ENCODE data around the gene ST6GALNAC6. TPM values are rescaled to one million over a fixed set of nuclear protein-coding genes. Genes with fewer than 3 reads are reported as not detected.

ST6GALNAC6 gene
- total and polyA plus RNA-seq, 2 of the 4 experiments (the other 2 are of a cell fraction) = 35.7 to 48.6 TPM

DNA sequence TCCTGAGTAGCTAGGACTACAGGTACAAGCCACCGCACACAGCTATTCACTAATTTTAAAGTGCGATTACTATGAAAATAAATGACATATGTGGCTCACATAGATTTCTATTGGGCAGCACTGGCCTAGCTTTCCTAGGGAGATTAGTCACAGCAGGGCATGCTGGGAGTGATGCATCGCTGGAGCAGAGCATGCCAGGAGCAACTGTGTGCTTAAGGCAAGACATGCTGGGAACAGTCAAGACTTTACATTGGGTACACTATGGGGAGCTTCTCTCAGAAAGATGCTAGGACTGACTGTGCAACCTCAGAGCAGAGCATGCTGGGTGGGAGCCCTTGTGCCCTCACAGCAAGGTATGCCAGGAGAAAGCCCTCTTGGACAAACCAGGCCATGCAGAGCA, 9.3 kb downstream of the ST6GALNAC6 start:
- peaks cover 0 to 50% of the 10 kb centered on the region in 2 experiments; a peak in 3 of 4 replicates for H3K79me1 ChIP-seq (ENCODE audit: low read depth in 1 of 2, low read length in 2 of 2)
- H4K8ac ChIP-seq (ENCODE audit: low read depth in 2 of 2, low read length in 2 of 2) = no peak overlapping the region
- TF ChIP-seq NFE2L2 (IDR thresholded peaks at IDR 0.05; ENCODE audit: low read depth, low read length) (no peak), MAZ (IDR thresholded peaks at IDR 0.05; ENCODE audit: borderline replicate concordance, low read depth, low read length) (no peak), MXI1 (IDR thresholded peaks at IDR 0.05; ENCODE audit: borderline replicate concordance, low read depth, low read length) (no peak), MAFK (IDR thresholded peaks at IDR 0.05; ENCODE audit: low read depth, low read length) (no peak)
- dilution Hi-C loops (cut with HindIII; ENCODE audit: low sequenced_read_pairs, unreplicated experiment) (no loop called here), in situ Hi-C loops (cut with MboI; ENCODE audit: low sequenced_read_pairs) (no loop called here), intact Hi-C loops (cut with micrococcal nuclease) (no loop called here)
- 60% methylated on average over 1 of the region's 3 CpGs; no CpG with 5 or more reads in 1 of the 2 experiments for WGBS, 2 experiments (ENCODE audit: extremely low coverage in 2 of 2, insufficient read length in 1 of 2)
- CTCF ChIA-PET = no interaction called here
- H3K4me1 ChIP-seq (ENCODE audit: control insufficient read depth, insufficient read depth, low read length) = no peaks in the 10 kb centered on the region
- peaks cover 11% of the 10 kb centered on the region; the same call in 1 of the 2 replicates for H3K9me1 ChIP-seq (ENCODE audit: insufficient read depth, low read length)
- no peak overlapping the region for H2AK5ac ChIP-seq (ENCODE audit: low read depth, low read length)
- no peak overlapping the region for H2BK20ac ChIP-seq (ENCODE audit: low read depth, low read length)
- no peak overlapping the region for H3K56ac ChIP-seq (ENCODE audit: extremely low read depth, insufficient read depth, low read length)
- POLR2A ChIA-PET (ENCODE audit: unreplicated experiment) = no interaction called here
- no peak overlapping the region for H2AFZ ChIP-seq (replicated peaks; ENCODE audit: low read length, poor library complexity)
- no peak overlapping the region for H2BK120ac ChIP-seq (ENCODE audit: low read depth, low read length)
- DNase-seq (no peak), ATAC-seq (ENCODE audit: low read depth) (no peak)
- no peaks in the 10 kb centered on the region for H3K27me3 ChIP-seq (ENCODE audit: control insufficient read depth, insufficient read depth, low read length)
- no peak overlapping the region for H2AK9ac ChIP-seq (replicated peaks; ENCODE audit: low read depth, low read length, poor library complexity)
- H3K27ac ChIP-seq (ENCODE audit: insufficient read depth, low read length) = no peak overlapping the region
- peaks cover 15% of the 10 kb centered on the region for H3K9me3 ChIP-seq (ENCODE audit: control insufficient read depth, insufficient read depth, low read length)
- H3K14ac ChIP-seq (replicated peaks; ENCODE audit: low read depth, low read length) = no peak overlapping the region
- H3K4ac ChIP-seq (ENCODE audit: low read depth, low read length) = no peak overlapping the region
- H4K20me1 ChIP-seq (ENCODE audit: insufficient read depth, low read length) = peaks cover 16% of the 10 kb centered on the region; the same call in 1 of the 2 replicates
- no peak overlapping the region for H3K23ac ChIP-seq (ENCODE audit: low read depth, low read length)
- H3K4me3 ChIP-seq (ENCODE audit: insufficient read depth, low read depth, low read length) = no peak overlapping the region
- no peak overlapping the region; the same call in 1 of the 2 replicates for H4K5ac ChIP-seq (ENCODE audit: low read depth, low read length)
- H2BK5ac ChIP-seq (ENCODE audit: low read depth, low read length, poor library complexity, severe bottlenecking) = no peak overlapping the region
- H4K91ac ChIP-seq (ENCODE audit: insufficient read depth, low read depth, low read length) = no peak overlapping the region
- no peak overlapping the region for H2BK15ac ChIP-seq (ENCODE audit: low read depth, low read length)
- no peak overlapping the region for H3K9ac ChIP-seq (ENCODE audit: low read depth, low read length)
- no TSS peak for BruUV-seq (replicated peaks)
- peaks cover 66% of the 10 kb centered on the region for H3K36me3 ChIP-seq (ENCODE audit: control insufficient read depth, insufficient read depth, low read length)
- no peak overlapping the region for H3K18ac ChIP-seq (ENCODE audit: low read depth, low read length)
- no peak overlapping the region for H3K4me2 ChIP-seq (ENCODE audit: low read depth, low read length)

Data from IMR-90 (cell line).